Neural cell (in vitro differentiated cells): ENCODE measurements around the gene PTGES. TPM values are rescaled to one million over a fixed set of nuclear protein-coding genes. Genes with fewer than 3 reads are reported as not detected.

Experiments used
- H2AFZ ChIP-seq: fragments of 200-600, 300-800 bp; sonication (generic), shearing (Covaris generic); 2 replicates; pipeline ENCODE4 v1.6.0; 2014; ENCODE audit warnings: low read depth, mild to moderate bottlenecking, antibody characterized with exemption, low read length, moderate library complexity
- H3F3A ChIP-seq: fragments of 200-600 bp; shearing (Covaris generic); 2 replicates; pipeline ENCODE4 v1.6.1; 2016; ENCODE audit warnings: mild to moderate bottlenecking, moderate library complexity, mixed read lengths, antibody characterized with exemption, low read length; ENCODE audit not compliant: insufficient read depth, poor library complexity, severe bottlenecking
- H3K27ac ChIP-seq: fragments of 200-600, 300-800 bp; sonication (generic), shearing (Covaris generic); 2 replicates; pipeline ENCODE4 v1.5.1; 2014; ENCODE audit warnings: mild to moderate bottlenecking, low read length, moderate library complexity
- H3K27me3 ChIP-seq: fragments of 300-800, 200-600 bp; sonication (generic), shearing (Covaris generic); 2 replicates; pipeline ENCODE4 v1.6.0; 2014; ENCODE audit warnings: mild to moderate bottlenecking, low read depth, low read length, moderate library complexity; ENCODE audit not compliant: insufficient read depth
- H3K36me3 ChIP-seq: fragments of 300-800, 200-600 bp; sonication (generic), shearing (Covaris generic); 2 replicates; pipeline ENCODE4 v1.5.1; 2014; ENCODE audit warnings: mild to moderate bottlenecking, antibody characterized with exemption, low read length, moderate library complexity; ENCODE audit not compliant: insufficient read depth
- H3K4me2 ChIP-seq: fragments of 300-800, 200-600 bp; sonication (generic), shearing (Covaris generic); 2 replicates; pipeline ENCODE4 v1.6.0; 2014; ENCODE audit warnings: mild to moderate bottlenecking, low read length
- H3K4me3 ChIP-seq: fragments of 300-800, 200-600 bp; sonication (generic), shearing (Covaris generic); 2 replicates; pipeline ENCODE4 v1.5.1; 2014; ENCODE audit warnings: mild to moderate bottlenecking, low read length, moderate library complexity
- H3K79me2 ChIP-seq: fragments of 200-600 bp; shearing (Covaris generic); replicated peaks from 2 replicates; pipeline ENCODE4 v1.6.0; 2014; ENCODE audit warnings: mild to moderate bottlenecking, low read length, moderate library complexity; ENCODE audit not compliant: insufficient read depth
- H3K9ac ChIP-seq: fragments of 300-800, 200-600 bp; sonication (generic), shearing (Covaris generic); 2 replicates; pipeline ENCODE4 v1.6.1; 2016; ENCODE audit warnings: mild to moderate bottlenecking, low read length, mixed read lengths
- H3K9me2 ChIP-seq: fragments of 200-600 bp; shearing (Covaris generic); 2 replicates; pipeline ENCODE4 v1.6.1; 2016; ENCODE audit warnings: mild to moderate bottlenecking, low read length, mixed read lengths; ENCODE audit not compliant: insufficient read depth
- H3K9me3 ChIP-seq: fragments of 200-600, 300-800 bp; sonication (generic), shearing (Covaris generic); 2 replicates; pipeline ENCODE4 v1.6.1; 2016; ENCODE audit warnings: mild to moderate bottlenecking, mixed run types, low read length, moderate library complexity, mixed read lengths
- H4K20me1 ChIP-seq: fragments of 200-600 bp; shearing (Covaris generic); 2 replicates; pipeline ENCODE4 v1.6.1; 2016; ENCODE audit warnings: mild to moderate bottlenecking, mixed run types; ENCODE audit not compliant: insufficient read depth
- CTCF ChIP-seq: fragments of 450-650 bp; IDR thresholded peaks from 2 replicates; pipeline ENCODE4 v1.5.1; 2014; ENCODE audit warnings: antibody characterized with exemption, mild to moderate bottlenecking, moderate library complexity; ENCODE audit not compliant: poor library complexity, severe bottlenecking
- EP300 ChIP-seq: fragments of 450-650 bp; conservative IDR thresholded peaks from 2 replicates; pipeline ENCODE4 v1.6.1; 2014; ENCODE audit warnings: antibody characterized with exemption, mild to moderate bottlenecking, moderate library complexity; ENCODE audit not compliant: poor library complexity, severe bottlenecking
- EZH2 ChIP-seq: fragments of 200-600, 300-800 bp; shearing (Covaris generic), sonication (generic); IDR thresholded peaks from 2 replicates; pipeline ENCODE4 v1.6.1; 2014; ENCODE audit warnings: antibody characterized with exemption, low read length, borderline replicate concordance, mild to moderate bottlenecking; ENCODE audit not compliant: insufficient read depth, poor library complexity, severe bottlenecking
- MXI1 ChIP-seq: fragments of 450-650 bp; conservative IDR thresholded peaks from 2 replicates; pipeline ENCODE4 v1.6.1; 2014; ENCODE audit warnings: antibody characterized with exemption, mild to moderate bottlenecking; ENCODE audit not compliant: poor library complexity, severe bottlenecking
- POLR2AphosphoS5 ChIP-seq: IDR thresholded peaks from 2 replicates; pipeline ENCODE4 v1.6.1; 2012
- RAD21 ChIP-seq: fragments of 450-650 bp; conservative IDR thresholded peaks from 2 replicates; pipeline ENCODE4 v1.6.1; 2014; ENCODE audit warnings: antibody characterized with exemption, mild to moderate bottlenecking, moderate library complexity
- REST ChIP-seq: IDR thresholded peaks from 2 replicates; pipeline ENCODE4 v1.6.1; 2012; ENCODE audit warnings: borderline replicate concordance
- SMC3 ChIP-seq: fragments of 450-650 bp; conservative IDR thresholded peaks from 2 replicates; pipeline ENCODE4 v1.6.1; 2014; ENCODE audit warnings: antibody characterized with exemption, mild to moderate bottlenecking, moderate library complexity; ENCODE audit not compliant: poor library complexity
- TAF1 ChIP-seq: IDR thresholded peaks from 2 replicates; pipeline ENCODE4 v1.6.1; 2012; ENCODE audit warnings: low read depth
- polyA plus RNA-seq: library from polyadenylated mRNA; depleted of rRNA; stranded (reverse); fragments of >200 nt; gene quantifications from 2 replicates; pipeline ENCODE4 v1.2.3, GENCODE V29; 2014

PTGES gene
- polyA plus RNA-seq, 1 donor from 2014 or later: 0.63 TPM

GRCh38 chr9:129714511-129715061, 38.3 kb downstream of the PTGES start:
- TF ChIP-seq REST (no peak), EP300 (no peak), CTCF (no peak), MXI1 (no peak), TAF1 (no peak), POLR2AphosphoS5 (no peak), RAD21 (no peak), SMC3 (no peak), EZH2 (no peak)
- Histone ChIP-seq H3K27ac (no peak overlapping the region), H3K4me3 (no peak overlapping the region)

GRCh38 chr9:129713402-129713679, 39.5 kb downstream of the PTGES start:
- H3K4me2 ChIP-seq: no peak overlapping the region
- no peaks in the 10 kb centered on the region for H4K20me1 ChIP-seq
- H3K9ac ChIP-seq: no peak overlapping the region
- H3F3A ChIP-seq: no peaks in the 10 kb centered on the region
- H3K4me3 ChIP-seq: no peak overlapping the region
- no peaks in the 10 kb centered on the region for H3K9me3 ChIP-seq
- H2AFZ ChIP-seq: no peak overlapping the region
- H3K79me2 ChIP-seq: no peaks in the 10 kb centered on the region
- H3K9me2 ChIP-seq: no peaks in the 10 kb centered on the region
- no peaks in the 10 kb centered on the region for H3K36me3 ChIP-seq
- TF ChIP-seq REST (no peak), MXI1 (no peak), CTCF (no peak), EP300 (no peak), EZH2 (no peak), TAF1 (no peak), POLR2AphosphoS5 (no peak), SMC3 (no peak), RAD21 (no peak)
- H3K27me3 ChIP-seq: no peaks in the 10 kb centered on the region
- no peak overlapping the region for H3K27ac ChIP-seq

More at GRCh38 chr9:129714511-129715061, 38.3 kb downstream of the PTGES start:
- H3K27me3 ChIP-seq: no peaks in the 10 kb centered on the region
- H3K9me2 ChIP-seq: no peaks in the 10 kb centered on the region
- H3K36me3 ChIP-seq: no peaks in the 10 kb centered on the region
- H3K9ac ChIP-seq: no peak overlapping the region
- no peaks in the 10 kb centered on the region for H3K79me2 ChIP-seq
- no peak overlapping the region for H3K4me2 ChIP-seq
- no peaks in the 10 kb centered on the region for H3F3A ChIP-seq
- H2AFZ ChIP-seq: no peak overlapping the region
- no peaks in the 10 kb centered on the region for H3K9me3 ChIP-seq
- H4K20me1 ChIP-seq: no peaks in the 10 kb centered on the region
